ENCODE measurements around the gene PRKCQ. TPM values are rescaled to one million over a fixed set of nuclear protein-coding genes. Genes with fewer than 3 reads are reported as not detected.

The PRKCQ gene
- total RNA-seq, 1 donor from 2014 or later, result 3.5 TPM

GRCh38 chr10:6427357-6427959, 152.6 kb downstream of the PRKCQ start:
- H3F3A ChIP-seq (ENCODE audit: low read depth), result no peaks in the 10 kb centered on the region
- no peak for DNase-seq (ENCODE audit: low spot score)
- no peak overlapping the region for H3K4me2 ChIP-seq
- H2AFZ ChIP-seq (replicated peaks), result no peak overlapping the region
- no peaks in the 10 kb centered on the region for H3K27me3 ChIP-seq
- no peaks in the 10 kb centered on the region for H3K4me1 Mint-ChIP-seq
- H3K9me3 Mint-ChIP-seq, result no peaks in the 10 kb centered on the region
- H3K36me3 Mint-ChIP-seq, result peaks cover 2% of the 10 kb centered on the region
- H3K9ac ChIP-seq, result no peak overlapping the region
- TF ChIP-seq EZH2 (IDR thresholded peaks at IDR 0.05) (no peak), CTCF (IDR thresholded peaks at IDR 0.05) (no peak), EZH2phosphoT487 (IDR thresholded peaks at IDR 0.05) (no peak)
- no peaks in the 10 kb centered on the region for H3K36me3 ChIP-seq
- peaks cover 10% of the 10 kb centered on the region for H3K27me3 Mint-ChIP-seq (ENCODE audit: insufficient read depth, low read depth)
- no peak overlapping the region for H3K4me3 Mint-ChIP-seq
- no peaks in the 10 kb centered on the region for H3K4me1 ChIP-seq
- H3K4me3 ChIP-seq, result no peak overlapping the region
- no peaks in the 10 kb centered on the region for H4K20me1 ChIP-seq (ENCODE audit: low read depth)
- no peak overlapping the region for H3K27ac ChIP-seq
- H3K27ac Mint-ChIP-seq, result no peak overlapping the region
- H3K9me3 ChIP-seq (ENCODE audit: low read depth), result no peaks in the 10 kb centered on the region
- no peaks in the 10 kb centered on the region for H3K79me2 ChIP-seq (ENCODE audit: low read depth)

GRCh38 chr10:6426317-6426716, 153.8 kb downstream of the PRKCQ start:
- peaks cover 10% of the 10 kb centered on the region for H3K27me3 Mint-ChIP-seq (ENCODE audit: insufficient read depth, low read depth)
- Histone ChIP-seq H3K36me3 (no peaks in the 10 kb centered on the region), H3K9me3 (ENCODE audit: low read depth) (no peaks in the 10 kb centered on the region)

GRCh38 chr10:6423413-6424170, 156.5 kb downstream of the PRKCQ start:
- no peak for DNase-seq (ENCODE audit: low spot score)
- Histone ChIP-seq H3K4me2 (no peak overlapping the region), H3F3A (ENCODE audit: low read depth) (no peaks in the 10 kb centered on the region), H3K79me2 (ENCODE audit: low read depth) (no peaks in the 10 kb centered on the region), H3K27me3 (no peaks in the 10 kb centered on the region), H4K20me1 (ENCODE audit: low read depth) (no peaks in the 10 kb centered on the region), H3K4me1 (no peaks in the 10 kb centered on the region), H3K9ac (no peak overlapping the region), H3K9me3 (ENCODE audit: low read depth) (no peaks in the 10 kb centered on the region), H3K36me3 (no peaks in the 10 kb centered on the region), H3K4me3 (no peak overlapping the region), H2AFZ (replicated peaks) (no peak overlapping the region), H3K27ac (no peak overlapping the region)
- no peaks in the 10 kb centered on the region for H3K36me3 Mint-ChIP-seq
- H3K9me3 Mint-ChIP-seq, result no peaks in the 10 kb centered on the region
- no peaks in the 10 kb centered on the region for H3K4me1 Mint-ChIP-seq
- H3K27me3 Mint-ChIP-seq (ENCODE audit: insufficient read depth, low read depth), result peaks cover 10% of the 10 kb centered on the region
- TF ChIP-seq EZH2phosphoT487 (IDR thresholded peaks at IDR 0.05) (no peak), CTCF (IDR thresholded peaks at IDR 0.05) (no peak), EZH2 (IDR thresholded peaks at IDR 0.05) (no peak)
- H3K27ac Mint-ChIP-seq, result no peak overlapping the region
- H3K4me3 Mint-ChIP-seq, result no peak overlapping the region

More at GRCh38 chr10:6426317-6426716, 153.8 kb downstream of the PRKCQ start:
- no peak overlapping the region for H2AFZ ChIP-seq (replicated peaks)
- no peaks in the 10 kb centered on the region for H3K4me1 Mint-ChIP-seq
- H3K27ac Mint-ChIP-seq, result no peak overlapping the region
- no peak overlapping the region for H3K27ac ChIP-seq
- no peak overlapping the region for H3K4me2 ChIP-seq
- H3K79me2 ChIP-seq (ENCODE audit: low read depth), result no peaks in the 10 kb centered on the region
- TF ChIP-seq CTCF (IDR thresholded peaks at IDR 0.05) (no peak), EZH2 (IDR thresholded peaks at IDR 0.05) (no peak), EZH2phosphoT487 (IDR thresholded peaks at IDR 0.05) (no peak)
- no peaks in the 10 kb centered on the region for H3K4me1 ChIP-seq
- no peaks in the 10 kb centered on the region for H4K20me1 ChIP-seq (ENCODE audit: low read depth)
- no peak overlapping the region for H3K9ac ChIP-seq
- H3K36me3 Mint-ChIP-seq, result peaks cover 2% of the 10 kb centered on the region
- H3K9me3 Mint-ChIP-seq, result no peaks in the 10 kb centered on the region
- DNase-seq (ENCODE audit: low spot score), result no peak
- no peak overlapping the region for H3K4me3 ChIP-seq
- H3K4me3 Mint-ChIP-seq, result no peak overlapping the region
- H3K27me3 ChIP-seq, result no peaks in the 10 kb centered on the region
- no peaks in the 10 kb centered on the region for H3F3A ChIP-seq (ENCODE audit: low read depth)

Measured in neural progenitor cell (in vitro differentiated cells).